Caco-2 (cell line): ENCODE measurements around the gene AKT2. TPM values are rescaled to one million over a fixed set of nuclear protein-coding genes. Genes with fewer than 3 reads are reported as not detected.

Experiments used
- BruUV-seq: library from RNA; stranded (reverse); fragments of 400-500 nt; replicated peaks from 2 replicates; lab custom pipeline; 2021; lab: Mats Ljungman, UMichigan
- CTCF ChIA-PET: fragments of 300-600 bp; sonication (Branson Sonifier 250); formaldehyde crosslinking; loops from one replicate; lab custom pipeline; 2022; ENCODE audit warnings: antibody characterized with exemption; lab: Charles Lee
- POLR2A ChIA-PET: fragments of 300-600 bp; sonication (Branson Sonifier 250); formaldehyde crosslinking; loops from one replicate; lab custom pipeline; 2022; ENCODE audit warnings: antibody characterized with exemption; lab: Charles Lee
- DNase-seq, 2 experiments: peaks; one replicate each; pipeline versions ENCODE4 v3.0.0 to v3.0.0-alpha.2; 2020 to 2022
- H3K27me3 ChIP-seq: replicated peaks from 2 replicates; pipeline ENCODE4 v1.6.0; 2011; ENCODE audit warnings: low read length; ENCODE audit not compliant: control insufficient read depth, insufficient read depth
- H3K36me3 ChIP-seq: 2 replicates; pipeline ENCODE4 v1.5.1; 2011; ENCODE audit warnings: low read length; ENCODE audit not compliant: control insufficient read depth, insufficient read depth
- H3K4me1 ChIP-seq: fragments of 250-450 bp; sonication (Bioruptor Pico); 2 replicates; pipeline ENCODE4 v1.5.1; 2020; ENCODE audit warnings: mild to moderate bottlenecking
- H3K4me3 ChIP-seq: 2 replicates; pipeline ENCODE4 v1.5.1; 2011; ENCODE audit warnings: low read depth, mild to moderate bottlenecking, control low read depth, low read length
- H3K9me3 ChIP-seq: fragments of 250-450 bp; sonication (Bioruptor Pico); 2 replicates; pipeline ENCODE4 v1.5.1; 2020; ENCODE audit warnings: mild to moderate bottlenecking, moderate library complexity
- H3K27ac Mint-ChIP-seq: one replicate; pipeline ENCODE4 v1.8.0; 2022; ENCODE audit warnings: mixed read lengths; ENCODE audit not compliant: unreplicated experiment
- H3K27me3 Mint-ChIP-seq: one replicate; pipeline ENCODE4 v1.8.0; 2022; ENCODE audit warnings: mixed read lengths; ENCODE audit not compliant: insufficient read depth, unreplicated experiment
- H3K36me3 Mint-ChIP-seq: one replicate; pipeline ENCODE4 v1.8.0; 2022; ENCODE audit warnings: mild to moderate bottlenecking, mixed read lengths; ENCODE audit not compliant: insufficient read depth, unreplicated experiment
- H3K4me1 Mint-ChIP-seq: one replicate; pipeline ENCODE4 v1.8.0; 2022; ENCODE audit warnings: low read depth, mixed read lengths; ENCODE audit not compliant: unreplicated experiment
- H3K4me3 Mint-ChIP-seq: one replicate; pipeline ENCODE4 v1.8.0; 2022; ENCODE audit warnings: mild to moderate bottlenecking, moderate library complexity, mixed read lengths; ENCODE audit not compliant: unreplicated experiment
- H3K9me3 Mint-ChIP-seq: one replicate; pipeline ENCODE4 v1.8.0; 2022; ENCODE audit warnings: mixed read lengths; ENCODE audit not compliant: unreplicated experiment
- CTCF ChIP-seq, 2 experiments: fragments of 200-600 bp in 1 of 2; IDR thresholded peaks; 1 replicate in 1 of 2; 2 replicates in 1 of 2; pipeline versions ENCODE4 v1.5.1 to v1.8.0; 2011 to 2022; ENCODE audit warnings: antibody characterized with exemption in 1 of 2, control low read depth in 1 of 2, inconsistent platforms in 1 of 2, low read depth in 1 of 2, low read length in 1 of 2, mild to moderate bottlenecking in 1 of 2, moderate library complexity in 1 of 2; ENCODE audit not compliant: insufficient read depth in 1 of 2, severe bottlenecking in 1 of 2, unreplicated experiment in 1 of 2
- intact Hi-C: fragments of 100-400 bp; cut with micrococcal nuclease; formaldehyde crosslinking; loops from one replicate; pipeline ENCODE4 v1.10.0; 2022; ENCODE audit not compliant: unreplicated experiment
- total RNA-seq: library from RNA; stranded (reverse); gene quantifications from 2 replicates; pipeline ENCODE4 v1.2.3, GENCODE V29; 2022

AKT2 gene
- total RNA-seq, 1 experiment from 2014 or later = 169 TPM

- Histone ChIP-seq H3K27me3 (no peaks in the 10 kb centered on the region), H3K9me3 (no peaks in the 10 kb centered on the region), H3K4me3 (no peak overlapping the region), H3K4me1 (no peaks in the 10 kb centered on the region), H3K36me3 (no peaks in the 10 kb centered on the region)
- Mint-ChIP-seq H3K4me3 (no peak overlapping the region), H3K9me3 (no peaks in the 10 kb centered on the region), H3K36me3 (peaks cover 4% of the 10 kb centered on the region), H3K27me3 (no peaks in the 10 kb centered on the region), H3K27ac (no peak overlapping the region), H3K4me1 (peaks cover 10% of the 10 kb centered on the region)
- TF ChIP-seq CTCF (IDR thresholded peaks at IDR 0.05; ENCODE audit: insufficient read depth in 1 of 2, low read depth in 1 of 2, low read length in 1 of 2, severe bottlenecking in 1 of 2, unreplicated experiment in 1 of 2) = no peak
- no TSS peak for BruUV-seq
- no peak for DNase-seq
- intact Hi-C loops = no loop called here
- ChIA-PET CTCF (no interaction called here), POLR2A (no interaction called here)
Measured at GRCh38 chr19:40214936-40215335, 70.2 kb downstream of the AKT2 start.

- no peaks in the 10 kb centered on the region for H3K9me3 Mint-ChIP-seq
- BruUV-seq = no TSS peak
- CTCF ChIA-PET = no interaction called here
- no peak for TF ChIP-seq CTCF (IDR thresholded peaks at IDR 0.05; ENCODE audit: insufficient read depth in 1 of 2, low read depth in 1 of 2, low read length in 1 of 2, severe bottlenecking in 1 of 2, unreplicated experiment in 1 of 2)
- DNase-seq = no peak
- H3K4me3 Mint-ChIP-seq = no peak overlapping the region
- POLR2A ChIA-PET = no interaction called here
- Histone ChIP-seq H3K27me3 (no peaks in the 10 kb centered on the region), H3K36me3 (no peaks in the 10 kb centered on the region), H3K4me1 (no peaks in the 10 kb centered on the region), H3K9me3 (no peaks in the 10 kb centered on the region), H3K4me3 (no peak overlapping the region)
- H3K36me3 Mint-ChIP-seq = peaks cover 4% of the 10 kb centered on the region
- intact Hi-C loops = no loop called here
- peaks cover 10% of the 10 kb centered on the region for H3K4me1 Mint-ChIP-seq
- H3K27me3 Mint-ChIP-seq = no peaks in the 10 kb centered on the region
- H3K27ac Mint-ChIP-seq = no peak overlapping the region
Measured at GRCh38 chr19:40213882-40214570, 71.1 kb downstream of the AKT2 start.

GRCh38 chr19:40213251-40213829, 71.8 kb downstream of the AKT2 start:
- Histone ChIP-seq H3K4me1 (no peaks in the 10 kb centered on the region), H3K4me3 (no peak overlapping the region), H3K27me3 (no peaks in the 10 kb centered on the region), H3K9me3 (no peaks in the 10 kb centered on the region), H3K36me3 (no peaks in the 10 kb centered on the region)
- ChIA-PET POLR2A (no interaction called here), CTCF (no interaction called here)
- BruUV-seq = no TSS peak
- Mint-ChIP-seq H3K4me1 (peaks cover 10% of the 10 kb centered on the region), H3K36me3 (peaks cover 4% of the 10 kb centered on the region), H3K4me3 (no peak overlapping the region), H3K27ac (no peak overlapping the region), H3K9me3 (no peaks in the 10 kb centered on the region), H3K27me3 (no peaks in the 10 kb centered on the region)
- intact Hi-C loops = no loop called here
- DNase-seq = no peak
- TF ChIP-seq CTCF (IDR thresholded peaks at IDR 0.05; ENCODE audit: insufficient read depth in 1 of 2, low read depth in 1 of 2, low read length in 1 of 2, severe bottlenecking in 1 of 2, unreplicated experiment in 1 of 2) = no peak
